H9 (cell line): ENCODE results near the gene SNX5. TPM values are rescaled to one million over a fixed set of nuclear protein-coding genes. Genes with fewer than 3 reads are reported as not detected.

Experiments
- DNase-seq: peaks from one replicate; pipeline ENCODE4 v3.0.0-alpha.2; 2017
- H2AFZ ChIP-seq: one replicate; pipeline ENCODE4 v1.6.1; 2013; ENCODE audit warnings: mild to moderate bottlenecking, low read length, control low read depth, moderate library complexity
- H2AK5ac ChIP-seq: 2 replicates; pipeline ENCODE4 v1.6.1; 2013; ENCODE audit warnings: low read length, control low read depth, mixed read lengths; ENCODE audit not compliant: insufficient read length
- H2BK120ac ChIP-seq: one replicate; pipeline ENCODE4 v1.6.1; 2013; ENCODE audit warnings: low read depth, mild to moderate bottlenecking, low read length, control low read depth, inconsistent platforms; ENCODE audit not compliant: poor library complexity, severe bottlenecking
- H2BK12ac ChIP-seq: 2 replicates; pipeline ENCODE4 v1.6.1; 2013; ENCODE audit warnings: low read length, control low read depth, mixed read lengths, low read depth; ENCODE audit not compliant: insufficient read length
- H2BK15ac ChIP-seq: 2 replicates; pipeline ENCODE4 v1.6.1; 2013; ENCODE audit warnings: low read depth, low read length, control low read depth
- H2BK20ac ChIP-seq: one replicate; pipeline ENCODE4 v1.6.1; 2013; ENCODE audit warnings: low read depth, mild to moderate bottlenecking, low read length, control low read depth, inconsistent platforms; ENCODE audit not compliant: poor library complexity, severe bottlenecking
- H2BK5ac ChIP-seq: 2 replicates; pipeline ENCODE4 v1.6.1; 2013; ENCODE audit warnings: low read length, control low read depth, mixed read lengths; ENCODE audit not compliant: insufficient read length
- H3K14ac ChIP-seq: 2 replicates; pipeline ENCODE4 v1.6.1; 2013; ENCODE audit warnings: low read length, control low read depth; ENCODE audit not compliant: insufficient read depth
- H3K18ac ChIP-seq: 2 replicates; pipeline ENCODE4 v1.6.1; 2013; ENCODE audit warnings: low read depth, mild to moderate bottlenecking, mixed read lengths, low read length, control low read depth; ENCODE audit not compliant: insufficient read length
- H3K23ac ChIP-seq: 2 replicates; pipeline ENCODE4 v1.6.1; 2013; ENCODE audit warnings: low read length, control low read depth, mixed read lengths, low read depth; ENCODE audit not compliant: insufficient read length
- H3K23me2 ChIP-seq: 2 replicates; pipeline ENCODE4 v1.6.1; 2013; ENCODE audit warnings: low read depth, mild to moderate bottlenecking, mixed read lengths, low read length, control low read depth; ENCODE audit not compliant: insufficient read length, poor library complexity, severe bottlenecking
- H3K27ac ChIP-seq: 2 replicates; pipeline ENCODE4 v1.5.1; 2013; ENCODE audit warnings: low read length, control low read depth, mixed read lengths, low read depth; ENCODE audit not compliant: insufficient read length
- H3K27me3 ChIP-seq: 2 replicates; pipeline ENCODE4 v1.6.1; 2013; ENCODE audit warnings: low read length, control low read depth, inconsistent platforms; ENCODE audit not compliant: insufficient read depth
- H3K4ac ChIP-seq: 2 replicates; pipeline ENCODE4 v1.6.1; 2013; ENCODE audit warnings: low read depth, mild to moderate bottlenecking, control low read depth, inconsistent platforms, low read length, moderate library complexity
- H3K4me1 ChIP-seq: 2 replicates; pipeline ENCODE4 v1.6.1; 2013; ENCODE audit warnings: low read length, control low read depth, inconsistent platforms; ENCODE audit not compliant: insufficient read depth
- H3K4me2 ChIP-seq: 2 replicates; pipeline ENCODE4 v1.6.1; 2013; ENCODE audit warnings: low read length, control low read depth, mixed read lengths; ENCODE audit not compliant: insufficient read length, insufficient read depth
- H3K56ac ChIP-seq: 2 replicates; pipeline ENCODE4 v1.6.1; 2013; ENCODE audit warnings: low read depth, mild to moderate bottlenecking, mixed read lengths, low read length, control low read depth; ENCODE audit not compliant: insufficient read length
- H3K79me1 ChIP-seq: 2 replicates; pipeline ENCODE4 v1.6.1; 2013; ENCODE audit warnings: low read depth, mild to moderate bottlenecking, moderate library complexity, low read length, control low read depth, inconsistent platforms; ENCODE audit not compliant: insufficient read depth, poor library complexity, severe bottlenecking
- H3K79me2 ChIP-seq: 2 replicates; pipeline ENCODE4 v1.6.1; 2013; ENCODE audit warnings: low read length, control low read depth, inconsistent platforms; ENCODE audit not compliant: insufficient read depth
- H3K9ac ChIP-seq: 2 replicates; pipeline ENCODE4 v1.6.1; 2013; ENCODE audit warnings: low read length, control low read depth, mixed read lengths; ENCODE audit not compliant: insufficient read length; ENCODE audit errors: extremely low read depth
- H3K9me3 ChIP-seq: one replicate; pipeline ENCODE4 v1.6.1; 2013; ENCODE audit warnings: low read depth, low read length, inconsistent platforms; ENCODE audit not compliant: control insufficient read depth
- H3T11ph ChIP-seq: one replicate; pipeline ENCODE4 v1.6.1; 2013; ENCODE audit warnings: mild to moderate bottlenecking, low read length, control low read depth, inconsistent platforms
- H4K20me1 ChIP-seq: one replicate; pipeline ENCODE4 v1.6.1; 2013; ENCODE audit not compliant: control insufficient read depth, insufficient read length, insufficient read depth
- H4K5ac ChIP-seq: 2 replicates; pipeline ENCODE4 v1.6.1; 2013; ENCODE audit warnings: low read depth, mild to moderate bottlenecking, mixed read lengths, low read length, control low read depth; ENCODE audit not compliant: insufficient read length
- H4K8ac ChIP-seq: replicated peaks from 2 replicates; pipeline ENCODE4 v1.6.1; 2013; ENCODE audit warnings: low read length, control low read depth, mixed read lengths, low read depth; ENCODE audit not compliant: insufficient read length
- H4K91ac ChIP-seq: 2 replicates; pipeline ENCODE4 v1.6.1; 2013; ENCODE audit warnings: low read depth, mild to moderate bottlenecking, moderate library complexity, mixed read lengths, low read length, control low read depth; ENCODE audit not compliant: insufficient read length
- H3K27ac Mint-ChIP-seq, 3 experiments: 2 replicates in 2 of 3; 3 replicates in 1 of 3; pipeline ENCODE4 v1.8.0; 2020 to 2021; ENCODE audit warnings: mixed read lengths in 3 of 3, mild to moderate bottlenecking in 1 of 3, moderate library complexity in 1 of 3
- H3K27me3 Mint-ChIP-seq: 2 replicates; pipeline ENCODE4 v1.8.0; 2021; ENCODE audit warnings: low read depth, mild to moderate bottlenecking, moderate library complexity, mixed read lengths
- H3K36me3 Mint-ChIP-seq, 3 experiments: 2 replicates in 2 of 3; 3 replicates in 1 of 3; pipeline ENCODE4 v1.8.0; 2020 to 2021; ENCODE audit warnings: low read depth in 3 of 3, mixed read lengths in 3 of 3; ENCODE audit not compliant: insufficient read depth in 1 of 3
- H3K4me1 Mint-ChIP-seq, 2 experiments: 2 replicates each; pipeline ENCODE4 v1.8.0; 2020; ENCODE audit warnings: mixed read lengths in 2 of 2
- H3K4me3 Mint-ChIP-seq, 2 experiments: 2 replicates in 1 of 2; 3 replicates in 1 of 2; pipeline ENCODE4 v1.8.0; 2020 to 2021; ENCODE audit warnings: mild to moderate bottlenecking in 2 of 2, mixed read lengths in 2 of 2, moderate library complexity in 1 of 2
- H3K9me3 Mint-ChIP-seq, 2 experiments: 2 replicates in 1 of 2; 3 replicates in 1 of 2; pipeline ENCODE4 v1.8.0; 2020; ENCODE audit warnings: mild to moderate bottlenecking in 2 of 2, mixed read lengths in 2 of 2, moderate library complexity in 1 of 2
- CTCF ChIP-seq: fragments of 200-600 bp; sonication (generic); conservative IDR thresholded peaks from 3 replicates; pipeline ENCODE4 v1.8.0; 2021; ENCODE audit warnings: antibody characterized with exemption, mild to moderate bottlenecking
- WGBS: extraction: QIAGEN DNeasy Blood & Tissue Kit; methylation state at CpG from one replicate; pipeline ENCODE4 v1.1.7; 2013; ENCODE audit warnings: missing lambda C conversion rate, low lambda C conversion rate, mixed read lengths; ENCODE audit not compliant: insufficient read length; ENCODE audit errors: extremely low coverage; 5-methylcytosine and 5-hydroxymethylcytosine counted together
- total RNA-seq: library from RNA; stranded (reverse); gene quantifications from 2 replicates; pipeline ENCODE4 v1.2.1, GENCODE V29; 2021

Gene SNX5
- total RNA-seq, 1 experiment from 2014 or later = 194 TPM

DNA sequence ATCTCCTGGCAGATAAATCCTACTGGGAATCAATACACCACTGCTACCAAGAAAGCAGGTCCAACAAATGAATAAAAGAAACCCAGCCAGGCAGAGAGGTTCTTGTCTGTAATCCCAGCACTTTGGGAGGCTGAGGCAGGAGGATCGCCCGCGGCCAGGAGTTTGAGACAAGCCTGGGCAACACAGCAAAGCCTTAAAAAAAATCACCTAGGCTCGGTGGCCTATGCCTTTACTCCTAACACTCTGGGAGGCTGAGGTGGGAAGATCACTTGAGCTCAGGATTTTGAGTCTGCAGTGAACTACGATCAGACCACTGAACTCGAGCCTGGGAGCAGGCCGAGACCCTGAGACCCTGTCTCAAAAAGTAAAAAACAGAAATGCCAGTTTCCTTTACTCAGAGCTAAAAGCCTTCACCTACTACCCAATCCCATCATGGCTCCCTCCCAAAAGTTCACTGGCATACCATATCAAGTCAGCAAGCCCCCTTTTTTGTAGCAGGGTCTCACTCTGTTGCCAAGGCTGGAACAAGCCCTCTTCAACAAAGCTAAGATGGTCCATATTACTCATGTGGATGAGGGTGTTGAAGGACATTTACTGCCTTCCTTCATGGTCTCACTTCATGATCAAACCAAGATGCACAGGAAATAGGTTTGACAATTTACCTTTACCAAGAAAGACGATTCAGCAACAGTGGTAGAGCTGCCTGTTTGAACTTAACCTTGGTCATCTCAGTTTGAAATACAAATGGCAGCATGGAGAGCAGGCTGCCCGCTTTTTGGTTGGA is 5.3 kb downstream of the SNX5 start:
- H4K20me1 ChIP-seq = no peaks in the 10 kb centered on the region
- H3K4me2 ChIP-seq = peak overlapping the region; percentile 96
- H3K27ac Mint-ChIP-seq = peak overlapping the region; percentile 30 to 94 (median 92)

More for the DNA sequence above, 5.3 kb downstream of the SNX5 start:
- H4K5ac ChIP-seq = no peak overlapping the region
- H3K4me1 ChIP-seq = peaks cover 6% of the 10 kb centered on the region; the same call in 1 of the 2 replicates
- H3K4me3 Mint-ChIP-seq = peak overlapping the region; percentile 83 to 84
- no peak overlapping the region for H2BK12ac ChIP-seq
- no peaks in the 10 kb centered on the region for H3K79me1 ChIP-seq
- peaks cover 39 to 67% (median 58%) of the 10 kb centered on the region in 3 experiments for H3K36me3 Mint-ChIP-seq
- H3K9me3 Mint-ChIP-seq = peaks cover 0 to 5% of the 10 kb centered on the region in 2 experiments; a peak in 1 of 5 replicates
- peaks cover 77 to 83% of the 10 kb centered on the region in 2 experiments for H3K4me1 Mint-ChIP-seq
- H3K4ac ChIP-seq = no peak overlapping the region
- no peak for TF ChIP-seq CTCF
- no peak overlapping the region for H3K14ac ChIP-seq
- no CpG with 5 or more reads among the region's 9 CpGs for WGBS
- H3K27me3 Mint-ChIP-seq = 0 out of 2 replicates have a peak, but pooled peaks cover 1% of the 10 kb centered on the region
- H2AFZ ChIP-seq = no peak overlapping the region
- peak overlapping the region; percentile 64 for H3K9ac ChIP-seq
- no peak overlapping the region for H3K56ac ChIP-seq
- no peaks in the 10 kb centered on the region for H3K27me3 ChIP-seq
- no peak overlapping the region for H3T11ph ChIP-seq
- H3K23me2 ChIP-seq = peaks cover 18% of the 10 kb centered on the region
- no peaks in the 10 kb centered on the region for H3K9me3 ChIP-seq
- H3K18ac ChIP-seq = no peak overlapping the region
- no peak overlapping the region for H2BK120ac ChIP-seq
- H3K27ac ChIP-seq = peak overlapping the region; percentile 18
- DNase-seq = no peak
- peaks cover 95% of the 10 kb centered on the region for H3K79me2 ChIP-seq
- H4K8ac ChIP-seq = no peak overlapping the region
- no peak overlapping the region for H3K23ac ChIP-seq
- no peak overlapping the region for H2BK15ac ChIP-seq
- H2BK20ac ChIP-seq = no peak overlapping the region
- H4K91ac ChIP-seq = no peak overlapping the region
- H2BK5ac ChIP-seq = no peak overlapping the region
- no peak overlapping the region for H2AK5ac ChIP-seq
